Adrenal gland (tissue), 12 donors: Measurements from ENCODE around the gene CACNB4. TPM values are rescaled to one million over a fixed set of nuclear protein-coding genes. Genes with fewer than 3 reads are reported as not detected.
"Not testable (repeated sequence)": the region's sequence is repeated elsewhere in the genome, so short reads cannot be mapped to it uniquely, and the experiment has no call there.

Experiments used
- DNase-seq, 7 donors: peaks; one replicate each; pipeline ENCODE4 v3.0.0-alpha.2; 2019 to 2020
- H3K27ac ChIP-seq, 5 donors: fragments of 200-600 bp; sonication (generic) in 4 of 5; 1 replicate in 3 of 5; 2 replicates in 2 of 5; pipeline versions ENCODE4 v1.5.1 to v1.8.0; 2016 to 2020; ENCODE audit warnings: mild to moderate bottlenecking in 1 of 5
- H3K27me3 ChIP-seq: fragments of 200-600 bp; 2 replicates; pipeline ENCODE4 v1.8.0; 2021
- H3K36me3 ChIP-seq, 2 donors: fragments of 200-600 bp; replicated peaks in 1 of 2; 1 replicate in 1 of 2; 2 replicates in 1 of 2; pipeline versions ENCODE4 v1.5.1 to v1.8.0; 2018 to 2022
- H3K4me1 ChIP-seq, 2 donors: fragments of 200-600 bp; replicated peaks in 1 of 2; 1 replicate in 1 of 2; 2 replicates in 1 of 2; pipeline versions ENCODE4 v1.5.1 to v1.8.0; 2018 to 2021
- H3K4me3 ChIP-seq, 4 donors: fragments of 200-600 bp; sonication (generic) in 3 of 4; one replicate each; pipeline ENCODE4 v1.5.1; 2016 to 2018
- H3K9me3 ChIP-seq, 3 donors: fragments of 200-600 bp; sonication (generic) in 1 of 3; replicated peaks in 1 of 3; 1 replicate in 2 of 3; 2 replicates in 1 of 3; pipeline versions ENCODE4 v1.5.1 to v1.8.0; 2016 to 2021
- CTCF ChIP-seq, 6 experiments: fragments of 450-650 bp in 4 of 6; fragments of 200-600 bp in 2 of 6; sonication (generic) in 1 of 6; IDR thresholded peaks; 1 replicate in 5 of 6; 2 replicates in 1 of 6; pipeline versions ENCODE4 v1.5.1 to v1.8.0; 2016 to 2021; ENCODE audit warnings: antibody characterized with exemption in 6 of 6, mild to moderate bottlenecking in 2 of 6, moderate library complexity in 1 of 6
- POLR2A ChIP-seq, 2 donors: fragments of 450-650 bp; IDR thresholded peaks; one replicate each; pipeline ENCODE4 v1.6.1; 2017; ENCODE audit warnings: antibody characterized with exemption in 2 of 2, mild to moderate bottlenecking in 2 of 2, moderate library complexity in 1 of 2
- WGBS, 4 donors: extraction: QIAGEN DNeasy Blood & Tissue Kit in 2 of 4; methylation state at CpG; one replicate each; pipeline versions ENCODE4 v1.1.5 to v1.1.7; 2013 to 2017; 5-methylcytosine and 5-hydroxymethylcytosine counted together
- intact Hi-C, 2 donors: fragments of 100-400 bp; cut with DNase I; formaldehyde crosslinking; loops; one replicate each; pipeline versions ENCODE4 v1.14.1 to v1.15.0; 2022 to 2023
- polyA plus RNA-seq, 3 donors: library from polyadenylated mRNA; stranded (reverse); fragments of 200-250 nt in 2 of 3; fragments of 350-450 nt in 1 of 3; fragmentation: Illumina TruSeq in 1 of 3; extraction: RNeasy Lipid Tissue Mini Kit (QIAGEN cat#74804) in 1 of 3; gene quantifications; one replicate each; pipeline ENCODE4 v1.2.3, GENCODE V29; 2013 to 2014
- total RNA-seq, 9 donors: library from RNA; depleted of rRNA in 4 of 9; stranded (reverse); fragments of >200 nt in 4 of 9; fragments of 120-200 nt in 1 of 9; fragmentation: NEBNext Ultra II Directional in 1 of 9; extraction: Animal tissue kit (Norgen Biotek cat#: 25700) in 1 of 9; gene quantifications; one replicate each; pipeline versions ENCODE4 v1.1.0 to v1.2.4, GENCODE V29; 2013 to 2023
- donor health status: healthy with polysubstance abuse.
- donor health status: Bipolar disorder and iron deficiency.
- donor health status: DM: yes; HTN: yes; CAD: no.
- donor health status: DM: no; HTN: no; CAD: no.
- donor health status: DM: no; HTN: no; CAD: no.
- donor health status: DM: yes; HTN: yes; CAD: no.

CACNB4 gene
- total and polyA plus RNA-seq, 12 donors: 0.60 to 8.5 (median 1.9) TPM

GRCh38 chr2:151799886-151800292 lies 299.0 kb downstream of the CACNB4 start:
- TF ChIP-seq POLR2A (IDR thresholded peaks at IDR 0.05): no peak
- no peak for TF ChIP-seq CTCF (IDR thresholded peaks at IDR 0.05)
- Histone ChIP-seq H3K9me3 (no peaks in the 10 kb centered on the region), H3K27me3 (no peaks in the 10 kb centered on the region), H3K27ac (no peak overlapping the region), H3K4me3 (no peak overlapping the region), H3K36me3 (peaks cover 4 to 21% of the 10 kb centered on the region in 2 donors), H3K4me1 (no peaks in the 10 kb centered on the region)
- intact Hi-C loops: no loop called here
- 56 to 68% (median 62%) methylated on average over 3 of the region's 3 CpGs for WGBS, 4 donors
- DNase-seq: no peak

- Histone ChIP-seq H3K4me3 (no peak overlapping the region), H3K27me3 (no peaks in the 10 kb centered on the region), H3K4me1 (no peaks in the 10 kb centered on the region), H3K27ac (no peak overlapping the region), H3K36me3 (peaks cover 0 to 6% of the 10 kb centered on the region in 2 donors), H3K9me3 (no peaks in the 10 kb centered on the region)
- intact Hi-C loops: no loop called here
- no peak for DNase-seq
- 88 to 97% (median 96%) methylated on average over 2 of the region's 2 CpGs for WGBS, 4 donors
- no peak for TF ChIP-seq CTCF (IDR thresholded peaks at IDR 0.05)
- no peak for TF ChIP-seq POLR2A (IDR thresholded peaks at IDR 0.05)
Measured at GRCh38 chr2:151796774-151797173, 302.1 kb downstream of the CACNB4 start.

- Histone ChIP-seq H3K27ac (no peak overlapping the region), H3K36me3 (peaks cover 0 to 6% of the 10 kb centered on the region in 2 donors), H3K9me3 (no peaks in the 10 kb centered on the region), H3K4me3 (no peak overlapping the region), H3K4me1 (no peaks in the 10 kb centered on the region), H3K27me3 (no peaks in the 10 kb centered on the region)
- TF ChIP-seq CTCF (IDR thresholded peaks at IDR 0.05) (no peak), POLR2A (IDR thresholded peaks at IDR 0.05) (no peak)
- DNase-seq: no peak
- 78 to 82% (median 79%) methylated on average over 4 of the region's 4 CpGs for WGBS, 4 donors
- intact Hi-C loops: no loop called here
Measured at GRCh38 chr2:151795646-151796240, 303.1 kb downstream of the CACNB4 start.

GRCh38 chr2:151794422-151794821 lies 304.4 kb downstream of the CACNB4 start:
- H3K4me1 ChIP-seq, H3K4me3 ChIP-seq, H3K27me3 ChIP-seq, H3K27ac ChIP-seq, DNase-seq, H3K9me3 ChIP-seq, intact Hi-C loops, H3K36me3 ChIP-seq: not testable (repeated sequence)
- WGBS, 4 donors: 97 to 99% (median 97%) methylated on average over 6 of the region's 6 CpGs

GRCh38 chr2:151793123-151793522 lies 305.7 kb downstream of the CACNB4 start:
- Histone ChIP-seq H3K4me1 (no peaks in the 10 kb centered on the region), H3K4me3 (no peak overlapping the region), H3K27ac (no peak overlapping the region), H3K36me3 (peaks cover 0 to 6% of the 10 kb centered on the region in 2 donors), H3K27me3 (no peaks in the 10 kb centered on the region), H3K9me3 (no peaks in the 10 kb centered on the region)
- no peak for DNase-seq
- 93 to 98% (median 96%) methylated on average over 3 of the region's 3 CpGs for WGBS, 4 donors
- intact Hi-C loops: no loop called here
- TF ChIP-seq POLR2A (IDR thresholded peaks at IDR 0.05) (no peak), CTCF (IDR thresholded peaks at IDR 0.05) (no peak)
